COLO829 (cell line): ENCODE results near the gene MYOM1.
"Not testable (repeated sequence)": the region's sequence is repeated elsewhere in the genome, so short reads cannot be mapped to it uniquely, and the experiment has no call there.

Experiments
- DNase-seq: peaks from one replicate; pipeline ENCODE4 v3.0.0; 2012; ENCODE audit warnings: low spot score

MYOM1 gene

DNA sequence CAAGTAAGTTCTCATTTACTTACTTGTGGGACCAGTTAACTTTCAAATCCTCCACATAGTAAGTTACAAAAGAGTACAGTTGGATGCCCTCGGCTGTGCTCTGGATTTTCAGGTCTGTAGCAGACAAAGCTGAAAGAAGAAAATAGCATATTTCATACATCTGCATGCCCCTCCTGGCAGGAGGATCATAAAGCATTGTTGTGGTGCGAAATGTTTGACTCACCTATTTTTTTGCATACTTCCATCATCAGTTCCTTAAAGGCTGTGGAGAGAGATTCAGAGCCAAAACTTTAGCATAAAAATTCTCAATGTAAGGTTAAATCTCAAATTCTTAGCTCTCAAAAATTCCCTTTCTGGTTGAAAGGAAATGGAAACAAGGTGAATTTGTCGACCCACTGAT lies 136.0 kb downstream of the MYOM1 start:
- DNase-seq, result no peak

DNA sequence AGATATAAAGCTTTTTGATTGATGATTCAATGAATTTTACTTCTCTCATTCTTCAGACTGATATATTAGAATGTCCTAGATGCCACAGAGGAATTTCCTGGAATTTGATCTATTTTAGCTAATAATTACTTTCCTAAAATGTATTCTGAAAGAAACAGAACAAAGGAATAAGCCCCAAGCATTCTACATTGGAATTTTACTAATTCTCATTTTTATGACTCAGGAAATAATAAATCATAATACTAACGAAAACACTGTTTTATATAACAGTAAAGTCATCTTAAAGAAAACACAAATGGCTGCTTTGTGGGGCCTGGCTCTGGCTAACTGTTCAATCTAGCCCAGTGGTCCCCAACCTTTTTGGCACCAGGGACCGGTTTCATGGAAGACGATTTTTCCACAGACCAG lies 138.2 kb downstream of the MYOM1 start:
- DNase-seq, result no peak

DNA sequence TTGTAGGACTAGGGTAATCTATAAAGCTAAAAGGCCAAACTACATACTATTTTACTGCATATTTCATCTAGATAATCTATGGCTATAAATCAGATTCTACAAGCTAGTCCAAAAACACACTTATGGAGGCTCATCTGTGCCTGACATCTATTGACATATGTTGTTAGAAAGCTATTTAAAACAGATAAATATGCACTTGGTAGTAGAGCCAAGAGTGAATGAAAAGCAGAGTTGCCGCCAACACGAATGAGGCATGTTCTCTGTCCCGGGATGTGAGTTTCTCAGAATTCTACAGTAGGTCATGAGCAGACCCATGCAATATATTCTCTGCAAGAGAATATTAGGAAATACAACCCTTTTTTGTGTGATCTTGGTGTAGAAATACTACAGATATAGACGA lies 140.1 kb downstream of the MYOM1 start:
- DNase-seq, result no peak

DNA sequence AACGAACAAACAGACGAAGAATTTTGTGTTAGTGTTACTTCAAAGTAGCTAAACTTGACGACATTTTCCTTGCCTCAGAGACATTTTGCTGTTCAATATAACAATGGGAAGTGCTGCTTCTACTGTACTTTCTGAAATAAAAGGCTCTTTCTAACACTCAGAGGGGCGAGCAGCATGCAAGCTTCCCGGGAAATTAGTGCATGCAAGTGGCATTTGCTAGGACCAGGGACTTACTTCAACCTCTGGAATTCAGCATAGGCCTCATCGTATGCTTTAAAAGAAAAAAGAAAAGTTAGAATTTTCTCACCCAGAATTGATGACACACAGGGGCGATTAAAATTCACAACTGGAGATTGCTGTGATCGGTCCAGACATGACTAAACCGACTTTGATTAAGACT lies 144.3 kb downstream of the MYOM1 start:
- no peak for DNase-seq

DNA sequence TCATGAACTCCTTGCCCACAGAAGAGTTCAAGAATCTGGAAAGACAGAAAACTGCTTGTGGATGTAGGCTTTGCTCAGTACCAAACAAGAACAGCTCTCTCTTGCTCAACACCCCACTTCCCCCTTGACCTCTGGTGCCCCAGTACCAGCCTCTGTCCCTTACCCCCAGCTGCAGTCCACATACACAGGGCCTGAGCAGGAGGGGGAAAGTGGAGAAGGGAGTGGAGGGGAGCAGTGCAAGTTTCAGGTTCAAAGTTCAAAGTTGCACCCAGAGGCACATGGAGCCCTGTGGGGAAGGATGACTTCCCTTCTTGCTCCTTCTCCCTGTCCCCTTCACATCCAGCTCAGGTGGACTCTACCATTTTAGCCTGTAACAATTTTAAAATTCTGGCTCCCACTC lies 145.7 kb downstream of the MYOM1 start:
- no peak for DNase-seq

DNA sequence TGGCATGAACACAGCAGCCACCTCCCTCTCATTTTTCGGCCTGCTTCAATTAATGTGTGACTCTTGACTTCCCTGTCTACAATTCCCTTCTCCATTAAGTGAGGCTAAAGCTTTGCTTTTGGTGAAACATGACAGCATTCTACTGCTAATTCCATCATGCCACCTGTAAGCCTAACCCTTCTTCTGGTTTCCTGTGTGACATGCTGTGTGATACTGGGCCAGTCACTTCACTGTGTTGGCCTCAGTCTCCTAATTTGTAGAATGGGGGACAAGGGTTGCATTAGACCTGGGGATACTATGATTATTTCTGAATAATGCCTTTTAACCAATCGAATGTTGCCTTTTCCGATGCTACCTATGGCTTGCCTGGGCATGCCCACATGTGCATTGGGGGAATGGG lies 146.4 kb downstream of the MYOM1 start:
- not testable (repeated sequence) for DNase-seq

DNA sequence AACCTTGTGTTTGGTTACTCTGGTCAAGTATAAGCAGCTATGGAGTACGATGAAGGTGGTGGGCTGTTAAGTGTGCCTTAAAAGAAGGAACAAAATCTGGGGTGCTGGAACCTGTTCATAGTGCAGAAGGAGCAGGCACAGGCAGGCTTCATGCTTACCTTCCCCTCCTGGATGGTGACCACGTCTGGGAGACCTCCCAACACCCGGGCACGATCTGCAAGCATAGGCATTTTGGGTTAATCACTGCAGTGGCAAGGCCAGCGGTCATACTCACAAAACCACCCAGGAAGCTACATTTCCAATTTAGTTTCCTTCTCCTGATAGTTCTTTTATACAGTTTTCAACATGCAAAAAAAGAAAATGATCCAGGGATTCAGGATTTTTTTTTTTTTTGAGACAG lies 148.1 kb downstream of the MYOM1 start:
- no peak for DNase-seq

DNA sequence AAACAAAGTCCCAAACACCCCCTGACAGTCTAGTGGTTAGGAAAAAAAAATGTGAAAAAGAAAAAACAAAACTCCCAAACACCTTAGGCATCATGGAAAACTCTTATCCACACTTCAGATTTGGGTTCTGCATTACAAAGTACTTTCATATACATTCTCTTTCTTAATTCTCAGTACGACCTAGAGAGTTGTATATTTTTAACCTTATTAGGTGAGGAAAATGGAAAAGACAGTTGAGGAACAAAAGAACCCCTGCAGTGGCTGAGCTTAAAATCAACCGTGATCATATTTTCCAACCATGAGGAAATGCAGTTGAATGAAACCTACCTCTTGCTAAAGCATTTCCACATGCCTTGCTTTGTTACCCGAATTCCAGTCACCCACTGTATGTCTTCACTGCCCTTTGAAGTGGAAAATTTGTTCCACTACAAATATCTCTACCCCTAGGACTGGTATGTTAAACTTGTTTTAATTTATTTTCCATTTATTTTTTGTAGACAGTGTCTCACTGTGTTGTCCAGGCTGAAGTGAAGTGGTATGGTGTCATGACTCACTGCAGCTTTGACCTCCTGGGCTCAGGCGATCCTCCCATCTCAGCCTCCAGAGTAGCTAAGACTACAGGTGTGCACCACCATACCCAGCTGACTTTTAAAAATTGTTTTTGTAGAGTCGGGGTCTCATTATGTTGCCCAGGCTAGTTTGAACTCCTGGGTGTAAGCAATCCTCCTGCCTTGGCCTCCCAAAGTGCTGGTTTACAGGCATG lies 149.9 kb downstream of the MYOM1 start:
- DNase-seq, result no peak

DNA sequence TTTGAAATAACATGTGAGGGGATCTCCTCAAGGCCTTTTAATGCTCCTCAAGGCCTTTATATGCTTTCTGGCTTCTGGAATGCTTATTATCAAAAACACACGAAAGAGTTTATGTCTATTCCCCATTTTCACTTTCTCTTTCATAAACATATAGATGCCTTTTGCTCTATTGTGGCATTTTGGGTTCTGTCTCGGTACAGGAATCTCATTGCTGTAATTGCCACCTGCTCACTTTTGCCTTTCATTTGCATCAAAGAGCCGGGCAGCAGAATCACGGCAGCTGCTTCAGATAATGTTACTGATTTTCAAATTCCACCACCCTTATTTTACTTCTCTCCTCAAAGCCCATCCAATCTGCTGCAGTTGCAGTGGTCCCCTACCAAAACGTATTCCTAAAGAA lies 152.0 kb downstream of the MYOM1 start:
- DNase-seq, result no peak

DNA sequence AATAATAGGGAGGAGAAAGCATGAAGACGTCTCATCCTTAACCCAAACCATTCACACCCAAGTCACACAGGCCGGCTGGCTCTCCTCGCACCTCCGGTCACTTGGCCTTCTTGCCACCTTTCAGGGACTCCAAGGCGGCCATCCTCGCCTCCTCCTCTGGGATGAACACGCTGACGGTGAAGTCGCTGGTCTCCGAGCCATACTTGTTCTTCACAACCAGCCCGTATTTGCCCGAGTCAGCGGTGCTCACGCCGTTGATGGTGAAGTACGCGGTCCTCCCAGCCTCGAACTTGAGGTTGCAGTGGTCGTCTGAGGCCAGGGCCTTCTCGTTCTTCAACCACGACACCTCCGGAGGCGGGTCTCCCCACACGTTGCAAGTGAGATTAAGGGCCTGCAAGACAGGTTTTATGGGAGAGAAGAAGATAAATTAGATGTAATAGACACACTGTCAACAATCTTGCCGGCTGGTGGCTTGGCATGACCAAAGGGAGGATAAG lies 152.6 kb downstream of the MYOM1 start:
- DNase-seq, result no peak

DNA sequence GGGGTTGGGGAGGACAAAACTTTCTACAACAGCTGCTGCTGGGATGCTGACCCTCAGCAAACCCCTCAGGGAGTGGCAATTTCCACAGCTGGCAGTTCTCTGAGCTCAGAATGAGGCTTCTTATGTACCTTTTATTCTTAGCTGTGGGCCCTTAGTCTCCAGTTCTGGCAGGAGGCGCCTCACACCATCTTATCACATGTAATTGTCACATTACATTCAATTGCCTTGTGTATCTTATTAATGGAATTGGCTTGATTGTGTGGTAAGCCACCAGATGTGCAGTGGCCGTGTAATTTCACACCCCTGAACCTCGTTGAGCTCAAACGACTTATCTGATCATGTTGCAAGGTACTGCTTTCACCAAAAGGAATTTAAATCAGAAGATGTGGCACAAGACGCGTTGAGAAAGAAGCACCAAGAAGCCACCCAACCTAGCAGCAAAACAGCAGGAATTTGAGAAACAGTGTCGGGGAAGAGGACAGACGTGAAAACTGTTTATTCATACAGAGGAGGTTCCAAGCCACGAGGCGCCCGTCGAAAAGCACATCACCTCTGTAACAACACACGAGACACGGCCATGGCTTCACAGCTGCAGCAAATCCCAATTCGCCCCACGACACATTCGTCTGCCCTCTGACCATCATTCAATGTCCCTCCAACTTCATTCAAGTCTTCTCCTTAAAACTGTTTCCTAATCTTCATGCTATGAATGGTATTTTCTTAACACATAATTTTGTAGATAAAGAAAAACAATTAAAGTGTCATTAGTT lies 153.2 kb downstream of the MYOM1 start:
- DNase-seq, result no peak

DNA sequence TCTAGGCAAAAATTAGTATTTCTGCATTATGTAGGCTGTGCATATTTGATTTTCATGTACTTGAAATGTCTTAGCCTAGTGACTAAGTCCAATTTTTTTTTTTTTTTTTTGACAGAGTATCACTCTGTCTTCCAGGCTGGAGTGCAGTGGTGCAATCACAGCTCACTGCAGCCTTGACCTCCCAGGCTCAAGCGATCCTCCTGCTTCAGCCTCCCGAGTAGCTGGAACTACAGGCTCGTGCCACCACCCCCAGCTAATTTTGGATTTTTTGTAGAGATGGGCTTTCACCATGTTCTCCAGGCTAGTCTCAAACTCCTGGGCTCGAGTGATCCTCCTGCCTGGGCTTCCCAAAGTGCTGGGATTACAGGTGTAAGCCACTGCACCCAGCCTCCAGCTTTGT lies 156.0 kb downstream of the MYOM1 start:
- not testable (repeated sequence) for DNase-seq

DNA sequence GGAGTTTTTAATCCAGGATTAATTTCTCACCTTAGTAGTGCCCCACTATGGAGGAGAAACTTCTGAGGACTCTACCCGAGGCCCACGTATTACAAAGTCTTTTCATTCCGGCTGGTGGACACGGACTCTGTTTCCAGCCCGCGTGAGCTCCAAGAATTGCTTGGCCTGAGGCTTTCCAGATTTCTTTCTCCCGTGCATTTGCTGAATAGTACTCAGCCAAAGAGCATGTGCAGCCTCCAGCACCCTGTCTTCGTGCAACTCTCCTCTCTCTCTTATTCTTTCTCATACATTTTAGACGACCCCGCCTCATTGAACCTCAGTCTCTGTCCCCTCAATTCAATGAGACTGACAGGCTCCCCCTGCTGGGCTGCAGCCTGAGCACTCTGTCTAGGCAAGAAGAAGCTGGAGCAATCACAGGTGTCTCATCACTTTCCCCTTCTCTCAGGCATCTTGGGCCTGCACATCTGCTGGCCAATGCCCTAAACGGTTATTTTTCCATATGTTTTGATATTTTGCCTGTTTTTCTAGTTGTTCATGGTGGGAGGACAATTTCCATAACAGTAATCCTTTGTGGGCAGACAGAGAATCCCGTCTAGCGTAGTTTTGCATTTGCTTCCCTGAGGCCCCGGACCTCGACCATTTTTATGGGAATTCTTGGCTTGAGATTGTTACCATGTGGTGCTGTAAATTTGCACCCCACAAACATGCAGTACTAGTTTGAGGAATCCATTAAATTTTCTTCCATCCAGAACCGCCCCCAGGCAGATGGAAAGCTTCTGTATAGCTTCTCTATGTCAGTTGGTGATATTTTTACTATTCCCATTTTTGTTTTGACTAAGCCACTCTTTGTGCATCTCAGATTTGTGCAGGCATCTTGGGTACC lies 156.7 kb downstream of the MYOM1 start:
- DNase-seq, result no peak

DNA sequence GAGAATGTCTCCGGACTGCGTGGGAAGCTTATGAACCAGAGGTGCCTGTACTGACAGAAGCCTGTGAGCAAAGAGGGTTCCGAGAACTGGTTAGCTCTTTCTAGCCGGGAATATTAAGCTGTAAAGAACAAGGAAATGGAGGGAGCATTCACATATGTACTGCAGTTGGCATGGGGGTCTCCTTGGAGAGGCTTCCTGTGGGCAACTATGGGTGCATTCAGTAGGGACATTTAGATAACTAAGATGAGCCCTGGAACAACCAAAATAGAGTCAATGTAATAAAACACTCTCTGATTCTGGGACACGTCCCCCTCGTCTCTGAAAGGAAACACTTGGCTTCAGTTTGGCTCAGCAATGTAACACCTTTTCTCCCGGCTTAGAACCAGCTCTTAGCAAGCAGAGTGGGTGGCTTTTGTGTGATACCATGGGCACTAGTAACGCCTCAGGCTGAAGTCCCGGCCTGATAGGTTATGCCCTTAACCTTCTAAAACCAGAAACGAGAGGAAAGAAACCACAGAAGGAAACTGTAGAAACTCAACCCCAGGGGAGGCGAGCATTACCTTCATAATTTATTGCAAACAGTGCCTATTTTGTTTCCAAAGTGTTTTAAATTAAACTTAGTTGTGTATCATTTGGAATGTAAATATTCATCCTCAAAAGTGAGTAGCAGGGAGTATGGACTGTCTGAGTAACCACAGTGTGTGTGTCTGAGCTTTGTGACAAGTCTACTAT lies 158.0 kb downstream of the MYOM1 start:
- no peak for DNase-seq

DNA sequence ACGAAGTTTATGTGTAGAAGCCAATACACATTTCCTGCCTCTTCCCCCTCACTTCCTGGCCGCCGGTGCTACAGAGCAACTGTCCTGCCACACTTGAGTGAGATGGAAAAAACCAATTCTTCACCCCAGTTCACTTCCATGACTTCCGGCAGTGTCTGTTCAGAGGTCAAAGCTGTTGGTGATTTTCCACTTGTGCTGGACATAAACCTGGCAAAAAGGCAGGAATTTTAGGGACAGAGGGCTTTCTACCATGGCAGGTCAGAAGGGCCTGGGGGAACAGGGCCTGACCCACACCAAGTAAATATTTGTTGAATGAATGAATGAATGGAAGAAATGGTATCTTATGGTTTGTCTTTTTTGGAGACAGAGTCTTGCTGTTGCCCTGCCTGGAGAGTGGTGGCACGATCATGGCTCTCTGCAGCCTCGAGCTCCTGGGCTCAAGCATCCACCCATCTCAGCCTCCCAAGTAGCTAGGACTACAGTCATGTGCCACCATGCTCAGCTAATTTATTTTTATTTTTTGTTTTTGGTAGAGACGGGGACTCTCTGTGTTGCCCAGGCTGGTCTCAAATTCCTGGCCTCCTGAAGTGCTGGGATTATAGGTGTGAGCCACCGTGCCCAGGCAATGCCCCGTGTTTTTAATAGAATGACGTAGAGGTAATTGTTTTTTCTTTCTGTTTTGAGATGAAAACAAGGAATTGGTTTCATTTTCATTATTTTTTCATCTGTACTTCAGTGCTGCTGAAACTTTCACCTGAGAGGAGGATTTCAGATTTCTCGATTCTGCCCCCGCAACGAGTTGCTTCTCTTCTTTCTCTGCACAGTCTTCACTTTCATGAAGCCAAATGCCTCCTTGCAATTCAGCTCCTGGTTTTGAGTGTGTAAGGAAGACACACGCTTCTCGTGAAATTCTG lies 158.8 kb downstream of the MYOM1 start:
- DNase-seq, result no peak

DNA sequence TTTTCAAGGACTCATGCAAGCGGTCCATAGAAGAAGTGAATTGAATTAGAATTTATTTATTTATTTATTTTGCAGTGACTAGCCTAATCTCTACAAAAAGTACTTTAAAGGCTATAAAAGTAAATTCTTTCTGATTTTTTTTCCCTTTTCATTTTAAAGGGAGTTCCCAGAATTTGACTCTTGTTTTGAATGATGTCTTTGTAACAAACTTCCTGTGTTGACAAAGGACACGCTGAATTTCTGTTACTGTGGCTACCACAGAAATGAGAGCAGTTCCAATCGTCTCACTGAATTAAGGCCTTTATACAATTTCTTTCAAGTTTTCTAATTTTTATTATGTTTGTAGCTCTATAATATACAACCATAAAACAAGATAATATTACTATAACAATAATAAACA lies 160.5 kb downstream of the MYOM1 start:
- peak; percentile 37 for DNase-seq

DNA sequence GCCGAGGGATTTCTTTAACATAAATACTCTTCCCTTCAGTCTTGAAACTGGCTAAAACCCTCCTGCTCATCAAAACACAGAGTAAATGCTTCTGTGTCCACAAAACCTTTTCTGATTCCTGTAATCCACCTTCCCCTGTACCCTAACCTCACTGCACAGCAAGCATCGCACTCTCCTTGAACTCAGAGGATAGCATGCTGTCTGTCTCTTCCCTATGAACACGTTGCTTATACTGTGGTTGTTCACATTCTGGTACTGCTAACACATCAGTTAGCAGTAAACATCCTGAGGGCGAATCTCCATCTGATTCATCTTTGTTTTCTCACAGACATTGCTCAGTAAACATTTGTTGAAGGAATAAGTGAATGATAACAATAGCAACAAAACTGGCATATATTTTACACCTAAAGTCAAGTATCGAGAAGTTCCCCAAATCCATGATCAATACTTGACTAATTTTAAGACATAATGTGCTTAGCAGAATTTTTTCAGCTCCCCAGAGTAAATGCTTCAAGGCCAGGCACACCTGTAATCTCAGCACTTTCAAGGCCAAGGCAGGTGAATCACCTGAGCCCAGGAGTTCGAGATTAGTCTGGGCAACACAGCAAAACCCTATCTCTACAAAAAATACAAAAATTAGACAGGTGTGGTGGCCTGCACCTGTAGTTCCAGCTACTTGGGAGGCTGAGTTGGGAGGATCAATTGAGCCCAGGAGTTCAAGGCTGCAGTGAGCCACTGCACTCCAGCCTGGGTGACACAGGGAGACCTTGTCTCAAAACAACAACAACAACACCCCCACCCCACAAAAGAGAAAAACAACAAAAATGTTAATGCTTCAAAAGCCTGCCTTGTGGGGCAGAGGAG lies 161.2 kb downstream of the MYOM1 start:
- no peak for DNase-seq

DNA sequence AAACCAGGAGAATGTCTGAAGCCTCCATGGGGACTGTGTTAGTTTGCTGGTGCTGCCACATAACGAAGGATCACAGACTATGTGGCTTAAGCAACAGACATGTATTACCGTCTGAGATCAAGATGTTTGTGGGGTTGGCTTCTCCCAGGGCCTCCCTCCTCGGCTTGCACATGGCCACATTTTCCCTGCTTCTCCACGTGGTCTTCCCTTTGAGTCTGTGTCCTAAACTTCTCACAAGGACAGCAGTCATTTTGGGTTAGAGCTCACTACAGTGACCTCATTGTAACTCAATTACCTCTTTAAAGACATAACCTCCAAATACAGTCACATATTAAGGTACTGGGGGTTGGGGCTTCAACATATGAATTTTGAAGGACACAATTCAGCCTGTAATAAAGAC lies 162.2 kb downstream of the MYOM1 start:
- DNase-seq, result no peak

DNA sequence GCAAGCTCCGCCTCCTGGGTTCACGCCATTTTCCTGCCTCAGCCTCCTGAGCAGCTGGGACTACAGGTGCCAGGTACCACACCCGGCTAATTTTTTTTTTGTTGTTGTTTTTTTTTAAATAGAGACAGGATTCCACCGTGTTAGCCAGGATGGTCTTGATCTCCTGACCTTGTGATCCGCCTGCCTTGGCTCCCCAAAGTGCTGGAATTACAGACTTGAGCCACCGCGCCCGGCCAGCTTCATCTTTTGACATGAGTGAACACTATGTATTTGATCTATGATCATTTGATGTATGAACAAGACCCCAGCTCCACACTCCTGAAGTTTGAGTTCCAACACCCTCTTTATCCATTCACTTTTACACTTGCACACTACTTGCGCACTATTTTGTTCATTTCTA lies 163.5 kb downstream of the MYOM1 start:
- DNase-seq, result no peak

DNA sequence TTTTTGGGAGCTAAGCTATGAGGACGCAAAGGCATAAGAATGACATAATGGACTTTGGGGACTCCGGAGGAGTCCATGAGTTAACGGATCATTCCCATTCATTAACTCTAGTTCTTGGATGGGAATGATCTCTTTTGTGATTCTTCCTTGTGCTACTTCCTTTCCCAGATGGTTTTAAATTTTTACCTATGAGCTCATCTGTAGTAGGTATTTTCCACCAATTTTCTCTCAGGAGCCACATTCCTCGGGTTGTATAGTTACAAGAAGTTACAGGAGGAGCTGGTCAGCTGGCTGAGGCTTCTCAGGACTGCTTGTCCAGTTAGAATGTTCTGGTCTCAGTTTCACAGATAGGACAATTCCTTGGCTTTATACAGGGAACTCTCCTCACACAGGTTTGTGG lies 164.0 kb downstream of the MYOM1 start:
- DNase-seq, result no peak
